CD4-positive, alpha-beta T cell treated with Interleukin-4 for 4 hours (primary cell): ENCODE measurements around the gene CPSF4.

Experiments used
- DNase-seq: peaks from one replicate; pipeline ENCODE4 v3.0.0-alpha.2; 2020

The CPSF4 gene

GRCh38 chr7:99438573-99439480 is at the start of gene CPSF4, which contains the start of gene PTCD1:
TSS of gene CPSF4 (plus strand) at chr7:99438943. CDS start at chr7:99439083, 140 bp downstream.
TSS of gene PTCD1 (minus strand) at chr7:99438798. CDS start at chr7:99435242, 3,556 bp downstream.
- DNase-seq: peak; percentile 92

- DNase-seq: no peak
Measured at GRCh38 chr7:99389772-99390171, 49.0 kb upstream of the CPSF4 start.

GRCh38 chr7:99390941-99391602 is 47.7 kb upstream of the CPSF4 start:
- DNase-seq: no peak

GRCh38 chr7:99392046-99392445 is 46.7 kb upstream of the CPSF4 start:
- DNase-seq: no peak

- peak; percentile 85 for DNase-seq
Measured at GRCh38 chr7:99392659-99393354, 45.9 kb upstream of the CPSF4 start.

- no peak for DNase-seq
Measured at GRCh38 chr7:99393355-99394187, 45.2 kb upstream of the CPSF4 start.

GRCh38 chr7:99394188-99394502 is 44.6 kb upstream of the CPSF4 start:
- no peak for DNase-seq

GRCh38 chr7:99395616-99396327 is 43.0 kb upstream of the CPSF4 start:
- no peak for DNase-seq

- no peak for DNase-seq
Measured at GRCh38 chr7:99396418-99397296, 42.1 kb upstream of the CPSF4 start.

- DNase-seq: no peak
Measured at GRCh38 chr7:99397297-99397983, 41.3 kb upstream of the CPSF4 start.

GRCh38 chr7:99398891-99399445 is 39.8 kb upstream of the CPSF4 start:
- no peak for DNase-seq

- no peak for DNase-seq
Measured at GRCh38 chr7:99399597-99399996, 39.1 kb upstream of the CPSF4 start.

GRCh38 chr7:99402854-99403253 is 35.9 kb upstream of the CPSF4 start:
- no peak for DNase-seq

GRCh38 chr7:99403764-99404163 is 35.0 kb upstream of the CPSF4 start:
- no peak for DNase-seq

- DNase-seq: no peak
Measured at GRCh38 chr7:99404235-99404976, 34.3 kb upstream of the CPSF4 start.

- no peak for DNase-seq
Measured at GRCh38 chr7:99404977-99405320, 33.8 kb upstream of the CPSF4 start.

- DNase-seq: no peak
Measured at GRCh38 chr7:99406557-99406956, 32.2 kb upstream of the CPSF4 start.

- DNase-seq: no peak
Measured at GRCh38 chr7:99407872-99408378, 30.8 kb upstream of the CPSF4 start.
